IMR-90 (cell line): ENCODE results near the gene MTIF3. TPM values are rescaled to one million over a fixed set of nuclear protein-coding genes. Genes with fewer than 3 reads are reported as not detected.

ENCODE experiments used
- ATAC-seq: fragments of 200-7000 bp; cut with Tn5 transposase; 2 replicates; pipeline ENCODE4 v1.9.1; 2020; ENCODE audit warnings: low read depth, mild to moderate bottlenecking, moderate library complexity
- BruUV-seq: library from RNA; stranded (reverse); fragments of 400-500 nt; replicated peaks from 2 replicates; lab custom pipeline; 2021; lab: Mats Ljungman, UMichigan
- CTCF ChIA-PET: fragments of 300-600 bp; formaldehyde crosslinking; extraction: SDS; loops from one replicate; lab custom pipeline; 2021; ENCODE audit warnings: antibody characterized with exemption; lab: Yijun Ruan, JAX
- POLR2A ChIA-PET: fragments of 300-600 bp; sonication (Branson Sonifier 250); formaldehyde crosslinking; loops from one replicate; lab custom pipeline; 2022; ENCODE audit warnings: antibody characterized with exemption; ENCODE audit not compliant: unreplicated experiment; lab: Charles Lee
- DNase-seq: peaks from one replicate; pipeline ENCODE4 v3.0.0; 2013
- H2AFZ ChIP-seq: replicated peaks from 2 replicates; pipeline ENCODE3; 2013; ENCODE audit warnings: low read length, mild to moderate bottlenecking; ENCODE audit not compliant: poor library complexity
- H2AK5ac ChIP-seq: 2 replicates; pipeline ENCODE4 v1.6.1; 2013; ENCODE audit warnings: low read depth, low read length, inconsistent platforms
- H2AK9ac ChIP-seq: replicated peaks from 2 replicates; pipeline ENCODE3; 2013; ENCODE audit warnings: mild to moderate bottlenecking, low read depth, low read length, moderate library complexity; ENCODE audit not compliant: poor library complexity
- H2BK120ac ChIP-seq: 2 replicates; pipeline ENCODE4 v1.6.1; 2013; ENCODE audit warnings: low read depth, low read length, inconsistent platforms
- H2BK15ac ChIP-seq: 3 replicates; pipeline ENCODE4 v1.6.1; 2013; ENCODE audit warnings: low read depth, low read length, inconsistent platforms
- H2BK20ac ChIP-seq: 2 replicates; pipeline ENCODE4 v1.6.1; 2013; ENCODE audit warnings: low read depth, mild to moderate bottlenecking, inconsistent platforms, low read length, moderate library complexity
- H2BK5ac ChIP-seq: 2 replicates; pipeline ENCODE4 v1.6.1; 2013; ENCODE audit warnings: mild to moderate bottlenecking, low read depth, low read length, inconsistent platforms; ENCODE audit not compliant: poor library complexity, severe bottlenecking
- H3K14ac ChIP-seq: replicated peaks from 2 replicates; pipeline ENCODE4 v1.6.1; 2013; ENCODE audit warnings: low read depth, low read length, inconsistent platforms
- H3K18ac ChIP-seq: 2 replicates; pipeline ENCODE4 v1.6.1; 2013; ENCODE audit warnings: low read depth, low read length, control low read depth
- H3K23ac ChIP-seq: 2 replicates; pipeline ENCODE4 v1.6.1; 2013; ENCODE audit warnings: low read depth, low read length, inconsistent platforms
- H3K27ac ChIP-seq: 2 replicates; pipeline ENCODE4 v1.5.1; 2013; ENCODE audit warnings: mild to moderate bottlenecking, control low read depth, low read length; ENCODE audit not compliant: insufficient read depth
- H3K27me3 ChIP-seq: 2 replicates; pipeline ENCODE4 v1.6.1; 2013; ENCODE audit warnings: low read length; ENCODE audit not compliant: control insufficient read depth, insufficient read depth
- H3K36me3 ChIP-seq: 2 replicates; pipeline ENCODE4 v1.6.1; 2013; ENCODE audit warnings: low read length, mixed read lengths; ENCODE audit not compliant: control insufficient read depth, insufficient read depth
- H3K4ac ChIP-seq: 2 replicates; pipeline ENCODE4 v1.6.1; 2013; ENCODE audit warnings: low read depth, low read length, inconsistent platforms
- H3K4me1 ChIP-seq: 2 replicates; pipeline ENCODE4 v1.6.1; 2013; ENCODE audit warnings: low read length, mixed read lengths; ENCODE audit not compliant: control insufficient read depth, insufficient read depth
- H3K4me2 ChIP-seq: 2 replicates; pipeline ENCODE4 v1.6.1; 2013; ENCODE audit warnings: low read depth, mild to moderate bottlenecking, control low read depth, low read length, moderate library complexity
- H3K4me3 ChIP-seq: 2 replicates; pipeline ENCODE4 v1.5.1; 2013; ENCODE audit warnings: low read depth, mild to moderate bottlenecking, control low read depth, low read length, moderate library complexity; ENCODE audit not compliant: insufficient read depth
- H3K56ac ChIP-seq: 2 replicates; pipeline ENCODE4 v1.6.1; 2013; ENCODE audit warnings: low read length, inconsistent platforms; ENCODE audit not compliant: insufficient read depth; ENCODE audit errors: extremely low read depth
- H3K79me1 ChIP-seq, 2 experiments: 2 replicates each; pipeline ENCODE4 v1.6.1; 2013; ENCODE audit warnings: low read length in 2 of 2, inconsistent platforms in 1 of 2, low read depth in 1 of 2
- H3K9ac ChIP-seq: 2 replicates; pipeline ENCODE4 v1.6.1; 2013; ENCODE audit warnings: low read depth, low read length, control low read depth
- H3K9me1 ChIP-seq: 2 replicates; pipeline ENCODE4 v1.6.1; 2013; ENCODE audit warnings: low read length, inconsistent platforms; ENCODE audit not compliant: insufficient read depth
- H3K9me3 ChIP-seq: 2 replicates; pipeline ENCODE4 v1.6.1; 2013; ENCODE audit warnings: low read length; ENCODE audit not compliant: control insufficient read depth, insufficient read depth
- H4K20me1 ChIP-seq: 2 replicates; pipeline ENCODE4 v1.6.1; 2013; ENCODE audit warnings: low read length, inconsistent platforms; ENCODE audit not compliant: insufficient read depth
- H4K5ac ChIP-seq: 2 replicates; pipeline ENCODE4 v1.6.1; 2013; ENCODE audit warnings: mild to moderate bottlenecking, low read depth, low read length, control low read depth
- H4K8ac ChIP-seq, 2 experiments: 2 replicates each; pipeline ENCODE4 v1.6.1; 2013; ENCODE audit warnings: low read depth in 2 of 2, low read length in 2 of 2, control low read depth in 1 of 2, inconsistent platforms in 1 of 2
- H4K91ac ChIP-seq: 2 replicates; pipeline ENCODE4 v1.6.1; 2013; ENCODE audit warnings: low read depth, low read length, inconsistent platforms; ENCODE audit not compliant: insufficient read depth
- MAZ ChIP-seq: IDR thresholded peaks from 2 replicates; pipeline ENCODE4 v1.6.1; 2012; ENCODE audit warnings: low read depth, mild to moderate bottlenecking, low read length, improper control_type of control experiment, moderate library complexity, borderline replicate concordance
- RCOR1 ChIP-seq: IDR thresholded peaks from 2 replicates; pipeline ENCODE4 v1.6.1; 2012; ENCODE audit warnings: mild to moderate bottlenecking, low read length, improper control_type of control experiment; ENCODE audit not compliant: insufficient replicate concordance
- SMC3 ChIP-seq: fragments of 150-350 bp; IDR thresholded peaks from 2 replicates; pipeline ENCODE4 v1.6.1; 2016; ENCODE audit warnings: low read depth, mild to moderate bottlenecking, antibody characterized with exemption, low read length, moderate library complexity
- WGBS, 2 experiments: methylation state at CpG; one replicate each; pipeline versions ENCODE4 v1.1.5 to v1.1.7; 2013; ENCODE audit warnings: missing lambda C conversion rate in 2 of 2; ENCODE audit not compliant: insufficient read length in 1 of 2; ENCODE audit errors: extremely low coverage in 2 of 2; 5-methylcytosine and 5-hydroxymethylcytosine counted together
- dilution Hi-C: fragments of 300-500 bp; cut with HindIII; formaldehyde crosslinking; loops from one replicate; pipeline ENCODE4 v1.14.3; 2018; ENCODE audit warnings: low sequenced_read_pairs; ENCODE audit not compliant: unreplicated experiment
- in situ Hi-C: fragments of 300-500 bp; cut with MboI; formaldehyde crosslinking; loops from 3 replicates; pipeline ENCODE4 v1.14.3; 2019; ENCODE audit warnings: low sequenced_read_pairs, inconsistent platforms, mixed read lengths
- intact Hi-C: fragments of 100-400 bp; cut with micrococcal nuclease; formaldehyde crosslinking; loops from 2 replicates; pipeline ENCODE4 v1.10.0; 2022
- polyA plus RNA-seq, 3 experiments: library from polyadenylated mRNA; depleted of rRNA; stranded (reverse); fragments of >200 nt; gene quantifications; 2 replicates each; pipeline ENCODE4 v1.2.3, GENCODE V29; 2012; ENCODE audit warnings: low replicate concordance in 1 of 3
- total RNA-seq: library from RNA; depleted of rRNA; stranded (reverse); fragments of >200 nt; gene quantifications from 2 replicates; pipeline ENCODE4 v1.2.3, GENCODE V29; 2012
- TF ChIP-seq, protein P1 (sequence below): fragments of 150-350 bp; IDR thresholded peaks from 2 replicates; pipeline ENCODE4 v1.6.1; 2017; ENCODE audit warnings: mild to moderate bottlenecking, antibody characterized with exemption, low read length, low read depth

The MTIF3 gene
- total and polyA plus RNA-seq, 2 of the 4 experiments (the other 2 are of a cell fraction), result 31.7 to 41.0 TPM

DNA sequence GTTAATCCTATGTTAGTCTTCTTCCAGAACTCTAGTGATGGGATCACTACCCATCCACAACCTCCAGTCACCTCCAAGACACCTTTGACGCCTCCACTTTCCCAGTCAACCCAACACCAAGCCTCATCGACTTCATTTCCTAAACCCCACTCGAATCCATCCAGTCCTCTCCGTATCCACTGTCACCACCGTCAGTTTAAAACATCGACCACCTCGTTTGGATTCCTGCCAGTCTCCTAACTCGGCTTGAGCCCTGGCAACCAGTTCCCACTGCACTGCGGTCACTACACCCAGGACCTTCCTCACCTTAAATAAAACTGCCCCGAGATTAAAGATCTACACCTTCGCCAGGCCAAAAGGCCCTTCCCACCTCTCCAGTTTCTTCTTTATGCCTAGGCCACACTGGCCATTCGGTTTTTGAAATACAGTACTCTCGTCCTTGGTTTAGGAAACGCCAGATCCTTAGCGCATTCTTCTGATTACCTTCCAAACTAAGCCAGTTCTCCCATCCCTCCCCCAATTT is 1.2 kb downstream of the MTIF3 start:
- Histone ChIP-seq H2AK5ac (peak overlapping the region; percentile 52), H3K36me3 (no peaks in the 10 kb centered on the region), H2BK15ac (no peak overlapping the region), H3K23ac (peak overlapping the region; percentile 68), H2AFZ (peak overlapping the region; percentile 48), H3K9me1 (peaks cover 7% of the 10 kb centered on the region), H4K20me1 (no peaks in the 10 kb centered on the region), H3K79me1 (peaks cover 13 to 34% of the 10 kb centered on the region in 2 experiments), H3K4me1 (peaks cover 4% of the 10 kb centered on the region), H3K14ac (peak overlapping the region; percentile 84), H2BK20ac (no peak overlapping the region), H4K8ac (peak overlapping the region; percentile 57 to 94), H3K4ac (peak overlapping the region; percentile 67), H3K56ac (peak overlapping the region; percentile 51; the same call in 1 of the 2 replicates), H3K18ac (peak overlapping the region; percentile 36; the same call in 1 of the 2 replicates), H3K27me3 (no peaks in the 10 kb centered on the region), H3K4me3 (peak overlapping the region; percentile 74), H3K27ac (peak overlapping the region; percentile 22), H2BK5ac (peak overlapping the region; percentile 89), H2AK9ac (peak overlapping the region; percentile 22), H3K4me2 (peak overlapping the region; percentile 97), H4K5ac (peak overlapping the region; percentile 86), H3K9me3 (no peaks in the 10 kb centered on the region), H4K91ac (peak overlapping the region; percentile 33; the same call in 1 of the 2 replicates), H2BK120ac (no peak overlapping the region), H3K9ac (peak overlapping the region; percentile 87)
- intact Hi-C loops (loop anchor here (1.0 kb wide), 1 partner anchor 173 kb away; no protein-coding TSS in a partner anchor), in situ Hi-C loops (no loop called here), dilution Hi-C loops (no loop called here)
- WGBS, 2 experiments, result 39% methylated on average over 15 of the region's 15 CpGs; no CpG with 5 or more reads in 1 of the 2 experiments
- ChIA-PET POLR2A (interaction anchor here (0.6 kb wide), 1 partner anchor 19 kb away, joined by 3 read pairs; no protein-coding TSS in a partner anchor), CTCF (no interaction called here)
- no peak for ATAC-seq
- no peak for TF ChIP-seq SMC3
- TF ChIP-seq, protein P1, sequence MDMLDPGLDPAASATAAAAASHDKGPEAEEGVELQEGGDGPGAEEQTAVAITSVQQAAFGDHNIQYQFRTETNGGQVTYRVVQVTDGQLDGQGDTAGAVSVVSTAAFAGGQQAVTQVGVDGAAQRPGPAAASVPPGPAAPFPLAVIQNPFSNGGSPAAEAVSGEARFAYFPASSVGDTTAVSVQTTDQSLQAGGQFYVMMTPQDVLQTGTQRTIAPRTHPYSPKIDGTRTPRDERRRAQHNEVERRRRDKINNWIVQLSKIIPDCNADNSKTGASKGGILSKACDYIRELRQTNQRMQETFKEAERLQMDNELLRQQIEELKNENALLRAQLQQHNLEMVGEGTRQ, result no peak
- TF ChIP-seq MAZ, result no peak
- no peak for TF ChIP-seq RCOR1
- BruUV-seq, result no TSS peak
- no peak for DNase-seq
